Naive thymus-derived CD8-positive, alpha-beta T cell (primary cell): ENCODE results near the gene RAB3B. TPM values are rescaled to one million over a fixed set of nuclear protein-coding genes. Genes with fewer than 3 reads are reported as not detected.

Source experiments
- ATAC-seq, 2 donors: fragments of 150-1000 bp; cut with Tn5 transposase in 1 of 2; sonication (Bioruptor Pico), chemical (Tn5 transposase) in 1 of 2; 1 replicate in 1 of 2; 2 replicates in 1 of 2; pipeline ENCODE4 v1.10.0; 2021; ENCODE audit warnings: mild to moderate bottlenecking in 2 of 2, moderate library complexity in 2 of 2
- POLR2A ChIA-PET: fragments of 350-600 bp; sonication (Branson Sonifier 250); formaldehyde crosslinking; loops from one replicate; lab custom pipeline; 2021; ENCODE audit warnings: antibody characterized with exemption; lab: Charles Lee
- DNase-seq, 10 donors: peaks; one replicate each; pipeline versions ENCODE4 v3.0.0 to v3.0.0-alpha.2; 2020 to 2022
- H3K27ac Mint-ChIP-seq, 10 donors: one replicate each; pipeline ENCODE4 v1.8.0; 2020 to 2022; ENCODE audit warnings: mild to moderate bottlenecking in 10 of 10, mixed read lengths in 10 of 10, moderate library complexity in 4 of 10, inconsistent platforms in 1 of 10
- H3K27me3 Mint-ChIP-seq, 5 donors: one replicate each; pipeline ENCODE4 v1.8.0; 2021 to 2022; ENCODE audit warnings: mixed read lengths in 5 of 5
- H3K36me3 Mint-ChIP-seq, 3 donors: one replicate each; pipeline ENCODE4 v1.8.0; 2020 to 2022; ENCODE audit warnings: mixed read lengths in 3 of 3, mild to moderate bottlenecking in 2 of 3, inconsistent platforms in 1 of 3
- H3K4me1 Mint-ChIP-seq, 4 donors: one replicate each; pipeline ENCODE4 v1.8.0; 2021 to 2022; ENCODE audit warnings: mixed read lengths in 4 of 4
- H3K4me3 Mint-ChIP-seq, 10 donors: one replicate each; pipeline ENCODE4 v1.8.0; 2020 to 2022; ENCODE audit warnings: mild to moderate bottlenecking in 10 of 10, mixed read lengths in 10 of 10, moderate library complexity in 6 of 10, inconsistent platforms in 1 of 10
- H3K9me3 Mint-ChIP-seq, 9 donors: one replicate each; pipeline ENCODE4 v1.8.0; 2020 to 2022; ENCODE audit warnings: mixed read lengths in 9 of 9, mild to moderate bottlenecking in 3 of 9, inconsistent platforms in 1 of 9, moderate library complexity in 1 of 9
- polyA plus RNA-seq, 3 donors: library from polyadenylated mRNA; unstranded; fragments of 300-500 nt; fragmentation: Illumina TruSeq; gene quantifications; one replicate each; pipeline ENCODE4 v1.2.3, GENCODE V29; 2021
- total RNA-seq, 8 experiments: library from RNA in 2 of 8; stranded (reverse) in 2 of 8; gene quantifications; one replicate each; pipeline ENCODE4 v1.2.3 and lab custom pipeline; 2021 to 2026

The RAB3B gene
- total and polyA plus RNA-seq, 5 experiments from 2014 or later, result 0.01 to 0.05 (median 0.05) TPM; not detected in 2

DNA sequence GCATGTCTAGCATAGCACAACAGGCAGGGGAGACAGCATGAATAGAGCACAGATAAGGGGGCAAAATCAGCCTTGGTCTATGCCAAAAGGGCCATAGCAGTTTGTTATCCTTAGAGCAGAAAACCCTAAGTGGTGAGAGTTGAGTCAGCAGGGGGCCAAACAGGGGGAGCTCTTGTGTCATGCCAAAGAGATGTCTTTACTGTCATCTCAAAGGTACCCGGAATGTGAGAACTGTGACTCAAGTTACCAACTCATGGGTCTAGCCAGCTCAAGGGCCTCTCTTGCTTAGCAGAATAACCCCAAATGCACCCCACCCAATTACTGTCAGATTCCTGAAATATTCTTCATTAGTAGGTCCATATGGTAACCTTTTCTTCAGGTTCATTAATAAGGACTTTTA is 66.0 kb downstream of the RAB3B start:
- H3K4me1 Mint-ChIP-seq, result no peaks in the 10 kb centered on the region
- ATAC-seq (no peak), DNase-seq (no peak)
- H3K4me3 Mint-ChIP-seq, result no peak overlapping the region
- H3K27me3 Mint-ChIP-seq, result peaks cover 3 to 22% (median 15%) of the 10 kb centered on the region in 5 donors
- no peak overlapping the region for H3K27ac Mint-ChIP-seq
- H3K9me3 Mint-ChIP-seq, result no peaks in the 10 kb centered on the region
- H3K36me3 Mint-ChIP-seq, result no peaks in the 10 kb centered on the region
- POLR2A ChIA-PET, result no interaction called here

DNA sequence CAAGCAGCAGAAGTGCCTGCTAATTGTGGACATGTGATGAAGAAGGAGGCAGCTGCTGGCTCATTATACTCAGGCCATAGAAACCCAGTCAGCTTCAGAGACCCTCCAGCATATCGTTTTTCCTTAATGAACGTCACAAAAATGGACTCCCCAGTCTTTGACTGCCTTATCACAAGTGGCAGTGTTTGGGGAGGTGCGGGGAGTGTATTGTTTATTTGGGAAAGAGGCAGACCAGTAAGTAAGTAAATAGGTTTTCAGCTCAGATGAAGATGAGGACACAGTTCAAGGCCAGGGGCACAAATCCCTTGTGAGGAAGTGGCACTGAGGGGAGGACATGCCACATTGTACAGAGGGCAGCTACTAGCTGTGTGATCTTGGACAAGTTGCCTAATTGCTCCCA is 68.5 kb downstream of the RAB3B start:
- Mint-ChIP-seq H3K27me3 (peaks cover 6 to 22% (median 15%) of the 10 kb centered on the region in 5 donors), H3K4me1 (no peaks in the 10 kb centered on the region), H3K27ac (no peak overlapping the region), H3K4me3 (no peak overlapping the region), H3K36me3 (no peaks in the 10 kb centered on the region), H3K9me3 (no peaks in the 10 kb centered on the region)
- POLR2A ChIA-PET, result no interaction called here
- DNase-seq (no peak), ATAC-seq (no peak)

DNA sequence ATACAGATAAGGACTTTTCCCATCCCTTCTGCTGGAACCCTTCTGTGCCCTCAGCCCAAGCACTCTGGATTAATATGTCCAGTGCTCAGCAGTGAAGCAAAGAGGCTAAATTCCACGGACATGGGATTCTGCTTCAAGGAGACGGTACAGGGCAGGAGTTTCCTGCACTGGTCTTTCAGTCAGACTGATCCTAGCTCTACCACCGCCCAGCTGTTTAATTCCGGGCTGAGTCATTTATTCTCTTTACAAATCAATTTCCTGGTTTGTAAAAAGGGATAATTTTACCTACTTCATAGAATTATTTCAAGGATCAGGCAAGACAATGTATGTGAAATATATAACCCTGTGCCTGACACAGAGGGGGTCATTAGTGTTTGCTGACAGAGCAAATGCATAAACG is 70.4 kb downstream of the RAB3B start:
- ATAC-seq (no peak), DNase-seq (no peak)
- Mint-ChIP-seq H3K9me3 (no peaks in the 10 kb centered on the region), H3K27ac (no peak overlapping the region), H3K4me3 (no peak overlapping the region), H3K27me3 (peaks cover 6 to 22% (median 18%) of the 10 kb centered on the region in 5 donors), H3K36me3 (no peaks in the 10 kb centered on the region), H3K4me1 (no peaks in the 10 kb centered on the region)
- POLR2A ChIA-PET, result no interaction called here

DNA sequence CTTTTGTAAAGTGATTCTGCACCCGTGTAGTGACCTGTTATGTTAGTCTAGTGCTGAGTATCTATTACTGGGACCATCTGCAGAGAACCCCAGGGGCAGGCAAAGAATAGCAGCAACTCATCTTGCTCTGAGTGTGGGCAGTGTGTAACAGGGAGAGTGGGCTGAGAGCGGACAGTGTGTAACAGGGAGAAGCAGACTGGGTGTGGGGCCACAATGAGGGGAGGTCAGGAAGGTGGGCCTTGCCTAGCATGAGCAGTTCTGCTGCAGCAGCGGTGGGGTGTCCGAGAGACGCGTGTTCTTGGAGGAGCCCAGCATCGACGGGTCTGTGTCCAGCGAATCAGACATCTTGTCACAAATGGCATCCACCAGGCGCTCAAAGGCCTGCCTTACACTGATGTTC is 70.8 kb downstream of the RAB3B start:
- no peaks in the 10 kb centered on the region for H3K9me3 Mint-ChIP-seq
- no peak overlapping the region for H3K27ac Mint-ChIP-seq
- DNase-seq (no peak), ATAC-seq (no peak)
- POLR2A ChIA-PET, result no interaction called here
- H3K4me3 Mint-ChIP-seq, result no peak overlapping the region
- H3K27me3 Mint-ChIP-seq, result peaks cover 6 to 26% (median 18%) of the 10 kb centered on the region in 5 donors
- no peaks in the 10 kb centered on the region for H3K4me1 Mint-ChIP-seq
- no peaks in the 10 kb centered on the region for H3K36me3 Mint-ChIP-seq

DNA sequence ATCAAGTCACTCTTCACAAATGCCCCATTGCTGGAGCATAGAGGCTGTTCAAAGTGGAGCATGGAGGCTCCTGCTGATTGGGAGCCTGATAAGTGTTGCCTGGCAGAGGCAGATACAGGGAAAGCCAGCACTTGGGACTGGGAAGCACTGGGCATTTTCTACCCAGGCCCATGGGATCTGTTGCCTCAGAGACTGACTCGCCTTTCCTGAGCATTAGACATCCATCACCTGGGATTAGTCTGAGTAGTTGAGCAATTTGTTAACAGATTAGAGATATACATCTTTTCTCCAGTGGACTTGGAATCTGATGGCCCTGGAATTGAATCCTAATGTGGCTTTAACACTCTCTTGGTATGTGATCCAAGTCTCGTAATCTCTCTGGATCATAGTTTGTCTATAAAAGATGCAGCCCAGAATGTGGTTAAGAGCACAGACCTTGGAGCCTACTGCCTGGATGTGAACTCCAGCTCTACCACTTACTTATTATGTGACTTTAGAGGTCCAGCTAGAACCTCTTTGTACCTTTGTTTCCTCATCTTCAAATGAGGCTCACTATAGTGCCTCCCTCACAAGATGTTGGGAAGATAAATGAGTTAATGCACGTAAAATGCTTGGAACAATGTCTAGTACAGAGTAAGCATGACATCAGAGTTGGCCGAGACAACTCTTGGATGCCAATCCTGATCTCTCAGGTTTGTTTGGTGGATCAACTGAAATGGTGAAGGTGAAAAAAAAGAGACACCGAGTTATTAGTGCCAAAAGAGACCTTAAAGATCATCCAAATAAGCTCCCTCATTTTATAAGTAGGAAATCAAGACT is 73.7 kb downstream of the RAB3B start:
- no peaks in the 10 kb centered on the region for H3K36me3 Mint-ChIP-seq
- ATAC-seq, result no peak
- peaks cover 6 to 40% (median 17%) of the 10 kb centered on the region in 5 donors for H3K27me3 Mint-ChIP-seq
- DNase-seq, result no peak
- no peaks in the 10 kb centered on the region for H3K4me1 Mint-ChIP-seq
- H3K27ac Mint-ChIP-seq, result no peak overlapping the region
- POLR2A ChIA-PET, result no interaction called here
- no peaks in the 10 kb centered on the region for H3K9me3 Mint-ChIP-seq
- H3K4me3 Mint-ChIP-seq, result no peak overlapping the region

DNA sequence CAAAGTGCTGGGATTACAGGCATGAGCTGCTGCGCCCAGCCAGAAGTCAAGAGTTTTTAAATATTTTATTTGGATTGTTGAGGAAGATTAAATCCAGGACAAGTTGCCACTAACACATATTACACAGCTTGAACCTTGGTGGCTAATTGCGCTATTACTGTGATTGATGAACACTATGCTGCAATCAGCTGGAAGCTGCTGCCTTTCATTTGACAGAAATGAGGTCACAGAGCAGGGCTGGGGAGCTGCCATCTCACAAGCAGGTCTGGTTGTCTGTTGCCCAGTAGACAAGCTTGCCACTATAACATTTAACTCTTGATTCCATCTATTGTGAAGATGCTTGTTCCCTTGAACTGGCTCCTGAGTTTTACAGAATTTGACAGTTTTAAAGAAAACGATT is 74.5 kb downstream of the RAB3B start:
- H3K36me3 Mint-ChIP-seq, result no peaks in the 10 kb centered on the region
- H3K4me1 Mint-ChIP-seq, result no peaks in the 10 kb centered on the region
- ATAC-seq, result no peak
- H3K27ac Mint-ChIP-seq, result no peak overlapping the region
- H3K4me3 Mint-ChIP-seq, result no peak overlapping the region
- DNase-seq, result no peak
- no peaks in the 10 kb centered on the region for H3K9me3 Mint-ChIP-seq
- H3K27me3 Mint-ChIP-seq, result peaks cover 3 to 35% (median 17%) of the 10 kb centered on the region in 5 donors
- POLR2A ChIA-PET, result no interaction called here

DNA sequence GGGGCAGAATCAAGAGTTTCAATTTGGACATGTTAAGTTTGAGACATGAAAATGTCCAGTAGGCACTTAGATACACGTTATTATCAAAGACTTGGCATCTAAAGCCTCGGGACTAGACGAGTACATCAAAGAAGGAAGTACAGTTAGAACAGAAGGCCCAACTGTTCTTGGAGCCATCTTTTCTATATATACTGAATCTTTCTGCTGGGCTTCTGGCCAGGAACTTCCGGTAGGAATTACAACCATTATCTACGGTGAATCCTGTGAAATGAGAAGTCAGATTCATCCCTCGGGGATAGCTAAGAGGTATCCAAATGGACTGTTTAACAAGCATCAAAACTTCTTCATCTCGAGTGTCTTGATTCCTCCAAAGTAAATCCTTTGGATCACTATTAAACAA is 77.6 kb downstream of the RAB3B start:
- H3K36me3 Mint-ChIP-seq, result no peaks in the 10 kb centered on the region
- no peak for DNase-seq

DNA sequence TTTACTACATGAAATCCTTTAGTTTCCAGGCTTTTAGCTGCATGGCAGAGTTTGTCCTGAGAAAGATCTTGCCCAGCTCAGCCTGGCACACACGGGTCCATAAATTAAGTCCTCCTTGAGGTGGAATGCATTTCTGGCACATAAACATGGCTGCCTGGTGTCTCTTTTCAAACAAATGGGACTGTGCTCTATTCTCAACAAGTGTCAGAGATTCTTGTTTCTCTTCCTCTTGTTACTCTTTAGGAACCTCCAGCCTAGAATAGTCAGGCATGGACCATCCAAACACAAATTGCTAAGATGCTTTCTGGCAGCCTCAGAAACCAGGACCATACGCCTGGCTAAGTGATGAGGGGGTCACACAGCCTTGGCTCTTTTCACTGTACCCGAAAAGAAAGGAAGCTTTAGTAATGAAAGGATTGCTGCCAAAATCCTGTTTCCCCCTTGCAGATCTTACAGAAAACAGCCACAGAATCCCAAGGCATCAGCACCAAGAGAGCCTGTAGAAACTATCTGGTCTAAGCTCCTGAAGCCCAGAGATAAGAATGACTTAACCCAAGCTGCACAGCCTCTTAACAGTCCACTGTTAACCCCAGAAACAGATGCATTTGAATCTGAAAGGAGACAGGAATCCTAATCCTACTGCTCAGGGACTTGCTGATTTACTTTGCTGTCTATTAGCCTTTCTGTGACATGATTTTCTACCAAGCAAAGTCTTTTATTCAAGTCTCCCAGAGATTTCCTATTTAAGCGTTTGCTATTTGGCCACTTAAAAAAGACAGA is 80.1 kb downstream of the RAB3B start:
- Mint-ChIP-seq H3K27ac (no peak overlapping the region), H3K36me3 (peaks cover 0 to 4% (median 0%) of the 10 kb centered on the region in 3 donors), H3K27me3 (peaks cover 0 to 22% (median 11%) of the 10 kb centered on the region in 5 donors), H3K4me1 (peaks cover 0 to 14% (median 7%) of the 10 kb centered on the region in 4 donors), H3K4me3 (no peak overlapping the region), H3K9me3 (peaks cover 0 to 16% (median 1%) of the 10 kb centered on the region in 9 donors)
- no peak for ATAC-seq
- no peak for DNase-seq
- POLR2A ChIA-PET, result no interaction called here

More for the DNA sequence above, 77.6 kb downstream of the RAB3B start:
- POLR2A ChIA-PET, result no interaction called here
- ATAC-seq, result no peak
- Mint-ChIP-seq H3K4me1 (no peaks in the 10 kb centered on the region), H3K27ac (no peak overlapping the region), H3K4me3 (no peak overlapping the region), H3K27me3 (peaks cover 0 to 23% (median 11%) of the 10 kb centered on the region in 5 donors), H3K9me3 (peaks cover 0 to 1% (median 0%) of the 10 kb centered on the region in 9 donors)

DNA sequence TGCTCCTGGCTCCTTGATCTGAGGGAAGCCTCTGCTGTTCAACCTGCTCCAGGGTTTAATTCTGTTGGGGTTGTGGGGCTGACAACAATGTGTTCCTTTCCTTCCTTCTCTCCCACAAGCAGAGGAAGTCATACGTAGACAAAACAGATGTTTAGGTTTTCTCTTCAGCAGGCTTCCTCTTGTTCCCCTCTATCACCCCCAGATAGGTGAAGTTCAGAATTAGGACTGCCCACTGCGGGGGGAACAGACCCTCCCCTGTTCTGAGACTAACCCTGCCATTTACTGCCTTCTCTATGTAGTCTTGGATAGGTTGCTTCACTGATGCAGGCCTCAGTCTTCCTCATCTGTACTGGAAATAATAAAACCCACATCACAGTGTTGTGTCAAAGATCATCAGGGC is 82.0 kb downstream of the RAB3B start:
- peaks cover 0 to 14% (median 7%) of the 10 kb centered on the region in 4 donors for H3K4me1 Mint-ChIP-seq
- peaks cover 0 to 15% (median 11%) of the 10 kb centered on the region in 5 donors for H3K27me3 Mint-ChIP-seq
- no peak for DNase-seq
- peaks cover 0 to 16% (median 1%) of the 10 kb centered on the region in 9 donors for H3K9me3 Mint-ChIP-seq
- no peak for ATAC-seq
- H3K4me3 Mint-ChIP-seq, result no peak overlapping the region
- POLR2A ChIA-PET, result no interaction called here
- H3K36me3 Mint-ChIP-seq, result peaks cover 0 to 4% (median 0%) of the 10 kb centered on the region in 3 donors
- peak overlapping the region in 1 of 10 donors; percentile 81 for H3K27ac Mint-ChIP-seq

DNA sequence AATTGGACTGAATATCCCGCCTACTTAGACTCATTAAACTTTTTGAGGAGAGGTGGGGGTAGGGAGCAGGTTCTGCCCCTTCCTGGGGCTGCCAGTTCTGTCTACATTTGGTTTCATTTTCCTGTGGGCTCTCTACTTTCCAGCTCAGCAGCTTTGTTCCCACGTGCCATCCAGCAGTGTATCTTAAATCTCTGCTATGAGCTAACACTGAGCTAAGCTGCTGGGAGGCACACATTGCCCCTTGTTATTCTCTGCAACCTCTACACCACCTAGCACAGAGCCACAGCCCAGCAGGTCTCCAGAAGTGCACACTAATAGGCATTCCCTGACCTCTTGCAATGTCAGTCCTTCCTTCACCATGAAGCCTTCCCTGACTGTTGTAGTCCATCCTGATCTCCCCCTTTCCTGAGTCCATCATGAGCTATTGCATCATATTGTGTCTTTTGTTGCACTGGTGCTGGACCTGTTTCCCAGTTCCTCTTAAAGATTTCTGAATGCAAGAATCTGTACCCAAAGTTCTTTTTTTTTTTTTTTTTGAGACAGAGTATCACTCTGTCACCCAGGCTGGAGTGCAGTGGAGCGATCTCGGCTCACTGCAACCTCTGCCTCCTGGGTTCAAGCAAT is 83.3 kb downstream of the RAB3B start:
- Mint-ChIP-seq H3K4me1 (peaks cover 0 to 14% (median 7%) of the 10 kb centered on the region in 4 donors), H3K27me3 (peaks cover 0 to 11% (median 7%) of the 10 kb centered on the region in 5 donors), H3K27ac (peak overlapping the region in 9 of 10 donors; percentile 50 to 93 (median 87)), H3K36me3 (peaks cover 0 to 4% (median 0%) of the 10 kb centered on the region in 3 donors), H3K4me3 (no peak overlapping the region), H3K9me3 (peaks cover 0 to 16% (median 1%) of the 10 kb centered on the region in 9 donors)
- ATAC-seq (no peak), DNase-seq (no peak)
- POLR2A ChIA-PET, result no interaction called here

DNA sequence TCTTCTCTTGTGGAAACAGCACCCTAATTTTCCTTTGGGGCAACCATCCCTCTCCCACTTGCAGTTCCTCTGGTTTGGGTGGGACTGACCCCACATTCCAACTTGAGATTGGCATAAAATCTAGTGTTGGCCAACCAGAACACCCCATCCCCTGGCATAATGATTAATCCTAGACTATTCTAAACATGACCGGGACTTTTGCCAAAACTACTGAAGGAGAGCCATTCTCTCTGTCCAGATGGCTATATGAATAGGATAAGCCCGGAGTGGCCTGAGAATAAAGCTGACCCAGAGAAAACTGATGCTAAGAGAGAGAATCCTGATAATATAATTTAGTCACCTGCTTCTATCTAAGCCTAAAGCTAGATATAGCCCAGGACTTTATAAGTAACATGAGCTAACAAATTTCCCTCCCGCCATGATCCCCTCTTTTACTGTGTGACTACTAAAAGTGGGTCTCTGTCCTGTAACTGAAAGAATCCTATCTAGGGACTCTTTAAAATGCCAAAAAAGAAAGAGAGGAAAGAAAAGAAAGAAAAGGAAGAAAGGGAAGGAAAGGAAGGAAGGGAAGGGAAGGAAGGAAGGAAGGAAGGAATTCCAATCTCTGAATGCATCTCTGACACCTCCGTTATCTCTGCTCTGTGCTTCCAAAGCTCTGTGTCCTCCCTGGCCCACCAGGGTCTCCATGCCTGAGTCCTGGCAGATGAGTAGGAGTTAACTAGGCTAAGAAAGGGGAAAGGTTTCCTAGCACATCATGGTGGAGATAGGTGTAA is 84.0 kb downstream of the RAB3B start:
- DNase-seq (no peak), ATAC-seq (no peak)
- peak overlapping the region; percentile 69 to 95 (median 88) for H3K27ac Mint-ChIP-seq
- peaks cover 0 to 4% (median 0%) of the 10 kb centered on the region in 3 donors for H3K36me3 Mint-ChIP-seq
- peaks cover 0 to 16% (median 1%) of the 10 kb centered on the region in 9 donors for H3K9me3 Mint-ChIP-seq
- H3K4me1 Mint-ChIP-seq, result peaks cover 0 to 14% (median 7%) of the 10 kb centered on the region in 4 donors
- POLR2A ChIA-PET, result no interaction called here
- H3K4me3 Mint-ChIP-seq, result peak overlapping the region in 1 of 10 donors; percentile 21
- H3K27me3 Mint-ChIP-seq, result peaks cover 0 to 11% (median 7%) of the 10 kb centered on the region in 5 donors

DNA sequence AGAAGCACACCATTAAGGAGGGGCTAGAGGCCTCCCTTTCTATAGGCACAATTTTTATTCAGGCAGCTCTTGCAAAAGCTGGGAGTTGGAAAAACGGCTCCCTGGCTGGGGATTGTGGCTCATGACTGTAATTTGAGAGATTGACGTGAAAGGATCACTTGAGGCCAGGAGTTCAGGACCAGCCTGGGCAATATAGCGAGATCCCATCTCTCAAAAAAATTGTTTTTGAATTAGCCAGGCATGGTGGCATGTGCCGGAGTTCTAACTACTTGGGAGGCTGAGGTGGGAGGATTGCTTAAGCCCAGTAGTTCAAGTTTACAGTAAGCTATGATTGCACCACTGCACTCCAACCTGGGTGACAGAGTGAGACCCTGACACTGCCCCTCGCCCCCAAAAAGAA is 88.0 kb downstream of the RAB3B start:
- Mint-ChIP-seq H3K36me3 (peaks cover 0 to 8% (median 0%) of the 10 kb centered on the region in 3 donors), H3K9me3 (peaks cover 0 to 16% (median 0%) of the 10 kb centered on the region in 9 donors), H3K27me3 (peaks cover 10 to 24% (median 14%) of the 10 kb centered on the region in 5 donors), H3K4me3 (no peak overlapping the region), H3K27ac (no peak overlapping the region), H3K4me1 (peaks cover 0 to 11% (median 7%) of the 10 kb centered on the region in 4 donors)
- no peak for ATAC-seq
- POLR2A ChIA-PET, result no interaction called here
- DNase-seq, result no peak
